ENCODE measurements around the gene CMYA5. TPM values are rescaled to one million over a fixed set of nuclear protein-coding genes. Genes with fewer than 3 reads are reported as not detected.
A peak's percentile ranks its signal among the peaks of the same experiment; 100 is the strongest.

Gene CMYA5
- total and polyA plus RNA-seq, 2 of the 4 experiments (the other 2 are of a cell fraction): 0.39 to 0.90 TPM

DNA sequence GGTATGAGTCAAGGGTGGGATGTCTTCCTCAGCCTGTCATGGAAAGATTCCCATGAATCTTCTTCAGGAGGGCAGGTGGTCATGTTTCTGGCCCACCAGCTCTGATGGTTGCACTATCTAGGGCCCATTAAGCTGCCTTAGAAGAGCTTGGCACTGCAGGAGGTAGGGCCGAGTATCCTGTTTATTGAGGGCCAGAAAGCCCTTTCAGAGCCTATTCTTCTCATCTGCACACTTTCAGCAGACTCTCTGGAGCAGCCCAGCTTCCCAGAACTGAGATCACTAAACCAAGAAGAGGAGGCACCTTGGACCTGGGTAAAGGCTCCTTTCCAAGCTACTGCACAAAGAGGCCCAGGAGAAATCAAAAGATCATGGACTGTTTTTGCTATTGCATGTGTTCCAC lies 154.9 kb downstream of the CMYA5 start:
- Histone ChIP-seq H3K9me1 (ENCODE audit: insufficient read depth, low read length) (0 out of 2 replicates have a peak, but pooled peaks cover 2% of the 10 kb centered on the region), H3K23ac (ENCODE audit: low read depth, low read length) (no peak overlapping the region), H3K27me3 (ENCODE audit: control insufficient read depth, insufficient read depth, low read length) (peaks cover 2% of the 10 kb centered on the region; the same call in 1 of the 2 replicates), H3K4me3 (ENCODE audit: insufficient read depth, low read depth, low read length) (no peak overlapping the region), H2BK5ac (ENCODE audit: low read depth, low read length, poor library complexity, severe bottlenecking) (no peak overlapping the region), H3K9ac (ENCODE audit: low read depth, low read length) (no peak overlapping the region), H2BK20ac (ENCODE audit: low read depth, low read length) (no peak overlapping the region), H3K36me3 (ENCODE audit: control insufficient read depth, insufficient read depth, low read length) (no peaks in the 10 kb centered on the region), H3K27ac (ENCODE audit: insufficient read depth, low read length) (no peak overlapping the region), H2AK9ac (replicated peaks; ENCODE audit: low read depth, low read length, poor library complexity) (no peak overlapping the region), H3K4me2 (ENCODE audit: low read depth, low read length) (no peak overlapping the region), H2BK15ac (ENCODE audit: low read depth, low read length) (no peak overlapping the region), H2AK5ac (ENCODE audit: low read depth, low read length) (no peak overlapping the region), H3K79me1 (ENCODE audit: low read depth in 1 of 2, low read length in 2 of 2) (no peaks in the 10 kb centered on the region), H4K20me1 (ENCODE audit: insufficient read depth, low read length) (peaks cover 3% of the 10 kb centered on the region; the same call in 1 of the 2 replicates), H3K4me1 (ENCODE audit: control insufficient read depth, insufficient read depth, low read length) (peaks cover 5% of the 10 kb centered on the region; the same call in 1 of the 2 replicates), H2BK120ac (ENCODE audit: low read depth, low read length) (peak overlapping the region; percentile 38), H3K4ac (ENCODE audit: low read depth, low read length) (no peak overlapping the region), H4K91ac (ENCODE audit: insufficient read depth, low read depth, low read length) (no peak overlapping the region), H3K9me3 (ENCODE audit: control insufficient read depth, insufficient read depth, low read length) (no peaks in the 10 kb centered on the region), H3K18ac (ENCODE audit: low read depth, low read length) (no peak overlapping the region), H4K8ac (ENCODE audit: low read depth in 2 of 2, low read length in 2 of 2) (no peak overlapping the region), H2AFZ (replicated peaks; ENCODE audit: low read length, poor library complexity) (no peak overlapping the region), H3K14ac (replicated peaks; ENCODE audit: low read depth, low read length) (no peak overlapping the region), H3K56ac (ENCODE audit: extremely low read depth, insufficient read depth, low read length) (no peak overlapping the region), H4K5ac (ENCODE audit: low read depth, low read length) (no peak overlapping the region)
- no peak for TF ChIP-seq RFX5 (IDR thresholded peaks at IDR 0.05; ENCODE audit: low read depth, low read length)
- TF ChIP-seq, protein P1, sequence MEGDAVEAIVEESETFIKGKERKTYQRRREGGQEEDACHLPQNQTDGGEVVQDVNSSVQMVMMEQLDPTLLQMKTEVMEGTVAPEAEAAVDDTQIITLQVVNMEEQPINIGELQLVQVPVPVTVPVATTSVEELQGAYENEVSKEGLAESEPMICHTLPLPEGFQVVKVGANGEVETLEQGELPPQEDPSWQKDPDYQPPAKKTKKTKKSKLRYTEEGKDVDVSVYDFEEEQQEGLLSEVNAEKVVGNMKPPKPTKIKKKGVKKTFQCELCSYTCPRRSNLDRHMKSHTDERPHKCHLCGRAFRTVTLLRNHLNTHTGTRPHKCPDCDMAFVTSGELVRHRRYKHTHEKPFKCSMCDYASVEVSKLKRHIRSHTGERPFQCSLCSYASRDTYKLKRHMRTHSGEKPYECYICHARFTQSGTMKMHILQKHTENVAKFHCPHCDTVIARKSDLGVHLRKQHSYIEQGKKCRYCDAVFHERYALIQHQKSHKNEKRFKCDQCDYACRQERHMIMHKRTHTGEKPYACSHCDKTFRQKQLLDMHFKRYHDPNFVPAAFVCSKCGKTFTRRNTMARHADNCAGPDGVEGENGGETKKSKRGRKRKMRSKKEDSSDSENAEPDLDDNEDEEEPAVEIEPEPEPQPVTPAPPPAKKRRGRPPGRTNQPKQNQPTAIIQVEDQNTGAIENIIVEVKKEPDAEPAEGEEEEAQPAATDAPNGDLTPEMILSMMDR (conservative IDR thresholded peaks at IDR 0.05; ENCODE audit: low read depth, low read length): no peak
- TF ChIP-seq, protein P2, sequence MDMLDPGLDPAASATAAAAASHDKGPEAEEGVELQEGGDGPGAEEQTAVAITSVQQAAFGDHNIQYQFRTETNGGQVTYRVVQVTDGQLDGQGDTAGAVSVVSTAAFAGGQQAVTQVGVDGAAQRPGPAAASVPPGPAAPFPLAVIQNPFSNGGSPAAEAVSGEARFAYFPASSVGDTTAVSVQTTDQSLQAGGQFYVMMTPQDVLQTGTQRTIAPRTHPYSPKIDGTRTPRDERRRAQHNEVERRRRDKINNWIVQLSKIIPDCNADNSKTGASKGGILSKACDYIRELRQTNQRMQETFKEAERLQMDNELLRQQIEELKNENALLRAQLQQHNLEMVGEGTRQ (IDR thresholded peaks at IDR 0.05; ENCODE audit: low read depth, low read length): no peak
- TF ChIP-seq MAFK (IDR thresholded peaks at IDR 0.05; ENCODE audit: low read depth, low read length): no peak
- ChIA-PET POLR2A (ENCODE audit: unreplicated experiment) (no interaction called here), CTCF (no interaction called here)
- in situ Hi-C loops (cut with MboI; ENCODE audit: low sequenced_read_pairs) (no loop called here), intact Hi-C loops (cut with micrococcal nuclease) (no loop called here), dilution Hi-C loops (cut with HindIII; ENCODE audit: low sequenced_read_pairs, unreplicated experiment) (no loop called here)
- ATAC-seq (ENCODE audit: low read depth) (no peak), DNase-seq (no peak)
- no CpG with 5 or more reads among the region's 1 CpG for WGBS, 2 experiments (ENCODE audit: extremely low coverage in 2 of 2, insufficient read length in 1 of 2)
- no TSS peak for BruUV-seq (replicated peaks)
